Stimulated activated CD8-positive, alpha-beta memory T cell treated with anti-CD3 and anti-CD28 coated beads, Interleukin-4, amount 100 ng/mL, for 24 hours (primary cell): ENCODE measurements around the gene SMIM27.
"Not testable (repeated sequence)": the region's sequence is repeated elsewhere in the genome, so short reads cannot be mapped to it uniquely, and the experiment has no call there.

Experiments
- DNase-seq: peaks from one replicate; pipeline ENCODE4 v3.0.0-alpha.2; 2020; ENCODE audit warnings: low read depth

SMIM27 gene

GRCh38 chr9:32599021-32599420 lies 46.9 kb downstream of the SMIM27 start:
- DNase-seq, result not testable (repeated sequence)
